B cell (primary cell): ENCODE measurements around the gene GCHFR.

ENCODE experiments used
- EZH2 ChIP-seq: IDR thresholded peaks from 2 replicates; pipeline ENCODE4 v1.6.1; 2012; ENCODE audit warnings: borderline replicate concordance, low read depth, mild to moderate bottlenecking, moderate library complexity, low read length; ENCODE audit not compliant: insufficient read depth, poor library complexity, severe bottlenecking
- TF ChIP-seq, protein P1 (sequence below): fragments of 200-600 bp; IDR thresholded peaks from one replicate; pipeline ENCODE4 v1.8.0; 2022; ENCODE audit warnings: antibody characterized with exemption, mild to moderate bottlenecking

DNA sequence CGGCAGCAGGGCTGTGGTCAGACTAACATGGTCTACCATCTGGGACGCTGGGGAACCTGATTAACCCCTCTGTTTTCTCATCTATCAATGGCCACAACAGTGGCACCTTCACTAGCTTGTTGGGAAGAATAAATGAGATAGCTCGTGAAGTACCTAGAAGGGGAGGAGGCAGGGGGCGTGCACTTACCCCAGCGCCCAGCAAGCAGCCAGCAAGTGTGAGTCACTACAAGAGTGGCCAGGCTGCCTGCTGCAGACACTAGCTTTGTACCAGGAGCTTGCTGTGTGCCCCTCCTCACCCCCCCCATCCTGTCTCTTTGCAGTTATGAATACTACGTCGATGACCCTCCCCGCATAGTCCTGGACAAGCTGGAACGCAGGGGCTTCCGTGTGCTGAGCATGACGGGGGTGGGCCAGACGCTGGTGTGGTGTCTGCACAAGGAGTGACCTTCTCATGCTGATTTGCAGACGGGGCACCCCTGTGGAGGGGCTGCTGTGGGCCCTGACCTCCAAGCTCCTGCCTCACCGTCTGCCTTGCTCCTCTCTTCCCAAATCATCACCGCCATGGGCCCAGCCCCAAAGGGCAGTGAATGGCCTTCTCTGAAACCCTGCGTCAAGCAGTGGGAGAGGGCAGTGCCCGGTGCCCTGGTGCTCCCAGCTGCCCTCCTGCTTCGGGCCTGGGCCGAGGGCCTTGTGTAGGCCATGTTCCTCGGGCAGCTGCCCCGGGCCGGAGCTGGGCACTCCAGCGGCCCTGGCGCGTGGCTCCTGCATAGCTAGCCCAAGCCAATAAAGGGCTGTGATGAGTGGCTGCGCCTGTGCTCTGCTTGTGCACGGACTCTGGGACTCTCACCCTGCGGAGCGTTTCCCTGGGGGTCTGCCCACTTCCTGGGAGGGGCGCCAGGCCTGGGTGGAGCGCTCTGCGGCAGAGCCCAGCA lies 3.3 kb downstream of the GCHFR start:
- TF ChIP-seq, protein P1, sequence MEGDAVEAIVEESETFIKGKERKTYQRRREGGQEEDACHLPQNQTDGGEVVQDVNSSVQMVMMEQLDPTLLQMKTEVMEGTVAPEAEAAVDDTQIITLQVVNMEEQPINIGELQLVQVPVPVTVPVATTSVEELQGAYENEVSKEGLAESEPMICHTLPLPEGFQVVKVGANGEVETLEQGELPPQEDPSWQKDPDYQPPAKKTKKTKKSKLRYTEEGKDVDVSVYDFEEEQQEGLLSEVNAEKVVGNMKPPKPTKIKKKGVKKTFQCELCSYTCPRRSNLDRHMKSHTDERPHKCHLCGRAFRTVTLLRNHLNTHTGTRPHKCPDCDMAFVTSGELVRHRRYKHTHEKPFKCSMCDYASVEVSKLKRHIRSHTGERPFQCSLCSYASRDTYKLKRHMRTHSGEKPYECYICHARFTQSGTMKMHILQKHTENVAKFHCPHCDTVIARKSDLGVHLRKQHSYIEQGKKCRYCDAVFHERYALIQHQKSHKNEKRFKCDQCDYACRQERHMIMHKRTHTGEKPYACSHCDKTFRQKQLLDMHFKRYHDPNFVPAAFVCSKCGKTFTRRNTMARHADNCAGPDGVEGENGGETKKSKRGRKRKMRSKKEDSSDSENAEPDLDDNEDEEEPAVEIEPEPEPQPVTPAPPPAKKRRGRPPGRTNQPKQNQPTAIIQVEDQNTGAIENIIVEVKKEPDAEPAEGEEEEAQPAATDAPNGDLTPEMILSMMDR = no peak
- TF ChIP-seq EZH2 = no peak
